Coronary artery (tissue), 2 donors: Measurements from ENCODE around the gene DAPK3.

Source experiments
- DNase-seq: peaks from one replicate; pipeline ENCODE4 v3.0.0-alpha.2; 2017; ENCODE audit warnings: low spot score
- H3K27ac ChIP-seq, 2 donors: fragments of 200-600 bp; sonication (generic); one replicate each; pipeline ENCODE4 v1.5.1; 2016 to 2019
- H3K4me3 ChIP-seq: fragments of 200-600 bp; sonication (generic); 2 replicates; pipeline ENCODE4 v1.5.1; 2016; ENCODE audit warnings: mild to moderate bottlenecking, moderate library complexity
- TF ChIP-seq, protein P1 (sequence below): fragments of 200-600 bp; sonication (generic); IDR thresholded peaks from one replicate; pipeline ENCODE4 v1.5.1; 2019; ENCODE audit warnings: antibody characterized with exemption

DAPK3 gene

GRCh38 chr19:3970808-3971598 lies at the start of gene DAPK3:
TSS of gene DAPK3 (minus strand) at chr19:3971099. CDS start at chr19:3969735, 1,364 bp downstream.
- H3K4me3 ChIP-seq, result peak within 1 kb of the TSS; percentile 99
- DNase-seq, result peak; percentile 99
- TF ChIP-seq, protein P1, sequence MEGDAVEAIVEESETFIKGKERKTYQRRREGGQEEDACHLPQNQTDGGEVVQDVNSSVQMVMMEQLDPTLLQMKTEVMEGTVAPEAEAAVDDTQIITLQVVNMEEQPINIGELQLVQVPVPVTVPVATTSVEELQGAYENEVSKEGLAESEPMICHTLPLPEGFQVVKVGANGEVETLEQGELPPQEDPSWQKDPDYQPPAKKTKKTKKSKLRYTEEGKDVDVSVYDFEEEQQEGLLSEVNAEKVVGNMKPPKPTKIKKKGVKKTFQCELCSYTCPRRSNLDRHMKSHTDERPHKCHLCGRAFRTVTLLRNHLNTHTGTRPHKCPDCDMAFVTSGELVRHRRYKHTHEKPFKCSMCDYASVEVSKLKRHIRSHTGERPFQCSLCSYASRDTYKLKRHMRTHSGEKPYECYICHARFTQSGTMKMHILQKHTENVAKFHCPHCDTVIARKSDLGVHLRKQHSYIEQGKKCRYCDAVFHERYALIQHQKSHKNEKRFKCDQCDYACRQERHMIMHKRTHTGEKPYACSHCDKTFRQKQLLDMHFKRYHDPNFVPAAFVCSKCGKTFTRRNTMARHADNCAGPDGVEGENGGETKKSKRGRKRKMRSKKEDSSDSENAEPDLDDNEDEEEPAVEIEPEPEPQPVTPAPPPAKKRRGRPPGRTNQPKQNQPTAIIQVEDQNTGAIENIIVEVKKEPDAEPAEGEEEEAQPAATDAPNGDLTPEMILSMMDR, result no peak
- H3K27ac ChIP-seq, result peak within 1 kb of the TSS; percentile 98 to 100

DNA sequence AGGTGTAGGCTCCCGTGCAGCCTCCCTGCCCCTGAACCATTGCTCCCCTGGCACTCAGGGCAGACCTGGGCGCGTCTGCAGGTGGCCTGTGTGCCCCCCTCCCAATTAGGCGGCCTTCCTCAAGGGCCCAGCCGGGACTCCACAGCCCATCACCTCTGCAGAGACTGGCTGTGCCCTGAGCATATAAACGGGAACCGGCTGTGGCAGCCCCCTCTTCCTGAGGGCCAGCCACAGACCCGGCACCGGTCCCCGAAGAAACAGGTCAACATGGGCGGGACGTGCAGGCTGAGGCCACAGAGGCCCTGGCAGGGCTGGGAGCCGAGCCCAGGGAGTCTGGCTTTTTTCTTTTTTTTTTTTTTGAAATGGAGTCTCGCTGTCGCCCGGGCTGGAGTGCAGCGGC lies 48.7 kb upstream of the DAPK3 start:
- no peak for DNase-seq
- H3K27ac ChIP-seq, result no peak overlapping the region
- TF ChIP-seq, protein P1, result no peak
- no peak overlapping the region for H3K4me3 ChIP-seq

DNA sequence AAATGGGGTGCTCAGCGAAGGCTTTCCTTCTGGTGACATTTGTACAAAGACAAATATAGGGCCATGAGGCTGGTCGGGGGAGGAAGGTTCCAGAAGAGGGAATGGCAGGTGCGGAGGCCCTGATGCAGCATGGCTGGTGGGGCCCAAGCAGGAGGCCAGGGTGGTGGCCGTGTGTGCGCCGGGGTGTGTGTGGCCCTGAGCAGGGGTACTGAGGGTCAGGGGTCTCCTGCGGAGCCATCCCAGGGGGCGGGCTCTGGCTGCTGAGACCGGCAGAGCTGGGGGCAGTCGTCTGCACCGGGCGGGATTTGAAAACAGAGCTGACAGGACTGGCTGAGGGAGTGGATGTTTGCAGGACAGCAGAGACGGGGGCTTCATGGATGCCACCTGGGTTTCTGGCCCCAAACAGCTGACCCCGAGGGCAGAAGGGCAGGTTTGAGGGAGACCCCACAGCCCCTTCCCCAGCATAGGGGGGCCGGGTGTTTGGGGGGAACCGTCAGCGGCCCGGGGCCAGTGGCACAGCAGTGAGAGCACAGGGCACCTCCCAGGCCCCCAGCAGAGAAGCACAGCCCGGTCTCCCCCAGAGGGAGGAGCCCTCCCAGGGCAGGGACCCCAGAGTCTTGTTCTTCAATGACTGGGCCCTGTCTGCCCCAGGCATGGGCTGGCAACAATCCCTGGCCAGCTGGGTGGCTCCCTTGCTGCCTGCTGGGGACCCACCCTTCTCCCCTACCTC lies 48.0 kb upstream of the DAPK3 start:
- TF ChIP-seq, protein P1, result no peak
- DNase-seq, result no peak
- no peak overlapping the region for H3K4me3 ChIP-seq
- H3K27ac ChIP-seq, result no peak overlapping the region

- Histone ChIP-seq H3K27ac (no peak overlapping the region), H3K4me3 (no peak overlapping the region)
- TF ChIP-seq, protein P1, result no peak
- DNase-seq, result no peak
Observed at GRCh38 chr19:4018140-4018613, 47.3 kb upstream of the DAPK3 start.

- H3K27ac ChIP-seq, result peak overlapping the region in 1 of 2 donors; percentile 53
Observed at GRCh38 chr19:4016903-4017638, 46.2 kb upstream of the DAPK3 start.

GRCh38 chr19:4016486-4016885 lies 45.6 kb upstream of the DAPK3 start:
- Histone ChIP-seq H3K4me3 (no peak overlapping the region), H3K27ac (peak overlapping the region in 1 of 2 donors; percentile 53)
- TF ChIP-seq, protein P1, result no peak
- DNase-seq, result no peak

More at GRCh38 chr19:4016903-4017638, 46.2 kb upstream of the DAPK3 start:
- no peak overlapping the region for H3K4me3 ChIP-seq
- TF ChIP-seq, protein P1, result no peak
- DNase-seq, result peak; percentile 67
